Fibroblast of lung (primary cell): ENCODE data around the gene RTN4RL2. TPM values are rescaled to one million over a fixed set of nuclear protein-coding genes. Genes with fewer than 3 reads are reported as not detected.

Source experiments
- DNase-seq, 2 donors: peaks; one replicate each; pipeline versions ENCODE4 v3.0.0 to v3.0.0-alpha.2; 2010; ENCODE audit warnings: low read depth in 2 of 2
- H2AFZ ChIP-seq: 2 replicates; pipeline ENCODE4 v1.5.1; 2012; ENCODE audit warnings: low read length, control low read depth, inconsistent platforms
- H3K27ac ChIP-seq: 2 replicates; pipeline ENCODE4 v1.5.1; 2011; ENCODE audit warnings: low read length, control low read depth; ENCODE audit not compliant: insufficient read depth
- H3K27me3 ChIP-seq: 2 replicates; pipeline ENCODE4 v1.5.1; 2011; ENCODE audit warnings: mild to moderate bottlenecking, low read length; ENCODE audit not compliant: control insufficient read depth, insufficient read depth
- H3K36me3 ChIP-seq: 2 replicates; pipeline ENCODE4 v1.5.1; 2011; ENCODE audit warnings: low read length; ENCODE audit not compliant: control insufficient read depth, insufficient read depth
- H3K4me1 ChIP-seq: 2 replicates; pipeline ENCODE4 v1.5.1; 2011; ENCODE audit warnings: low read length; ENCODE audit not compliant: control insufficient read depth, insufficient read depth; ENCODE audit errors: extremely low read depth
- H3K4me2 ChIP-seq: 2 replicates; pipeline ENCODE4 v1.5.1; 2011; ENCODE audit warnings: low read length, control low read depth; ENCODE audit not compliant: insufficient read depth; ENCODE audit errors: extremely low read depth
- H3K4me3 ChIP-seq, 4 experiments: fragments of 200-600 bp in 1 of 4; sonication (generic) in 1 of 4; replicated peaks in 1 of 4; 2 replicates each; pipeline ENCODE4 v1.5.1; 2011 to 2016; ENCODE audit warnings: low read length in 4 of 4, low read depth in 3 of 4, mild to moderate bottlenecking in 3 of 4, control low read depth in 2 of 4, inconsistent platforms in 1 of 4, mixed read lengths in 1 of 4; ENCODE audit not compliant: insufficient read depth in 1 of 4; ENCODE audit errors: control extremely low read depth in 1 of 4
- H3K79me2 ChIP-seq: 2 replicates; pipeline ENCODE4 v1.5.1; 2012; ENCODE audit warnings: mild to moderate bottlenecking, low read length, inconsistent platforms; ENCODE audit not compliant: control insufficient read depth, insufficient read depth
- H3K9ac ChIP-seq: 2 replicates; pipeline ENCODE4 v1.5.1; 2011; ENCODE audit warnings: mild to moderate bottlenecking, low read length, control low read depth; ENCODE audit not compliant: insufficient read depth
- H3K9me3 ChIP-seq: 2 replicates; pipeline ENCODE4 v1.5.1; 2012; ENCODE audit warnings: low read depth, low read length; ENCODE audit not compliant: control insufficient read depth, insufficient read depth
- H4K20me1 ChIP-seq: 2 replicates; pipeline ENCODE4 v1.5.1; 2011; ENCODE audit warnings: low read length; ENCODE audit not compliant: control insufficient read depth, insufficient read depth; ENCODE audit errors: extremely low read depth
- CTCF ChIP-seq, 2 donors: IDR thresholded peaks in 1 of 2; conservative IDR thresholded peaks in 1 of 2; 1 replicate in 1 of 2; 2 replicates in 1 of 2; pipeline ENCODE4 v1.5.1; 2011 to 2012; ENCODE audit warnings: low read length in 2 of 2, control low read depth in 1 of 2, inconsistent platforms in 1 of 2, low read depth in 1 of 2, mild to moderate bottlenecking in 1 of 2
- EZH2 ChIP-seq: IDR thresholded peaks from 2 replicates; pipeline ENCODE4 v1.5.1; 2012; ENCODE audit warnings: low read length, control low read depth, mild to moderate bottlenecking; ENCODE audit errors: missing control alignments
- polyA plus RNA-seq, 2 donors: library from polyadenylated mRNA; depleted of rRNA in 1 of 2; stranded (reverse) in 1 of 2; unstranded in 1 of 2; fragments of >200 nt; gene quantifications; 2 replicates each; pipeline ENCODE4 v1.2.1, GENCODE V29; 2011 to 2012; ENCODE audit warnings: missing spikeins in 1 of 2
- total RNA-seq: library from RNA; depleted of rRNA; stranded (reverse); fragments of >200 nt; gene quantifications from 2 replicates; pipeline ENCODE4 v1.2.1, GENCODE V29; 2014

Gene RTN4RL2
- total and polyA plus RNA-seq, 2 donors (not counting 1 experiment from before 2014, with no cell fraction given): 0.17 to 0.27 TPM

- Histone ChIP-seq H3K36me3 (peaks cover 3% of the 10 kb centered on the region), H3K4me1 (peaks cover 3% of the 10 kb centered on the region), H3K27me3 (no peaks in the 10 kb centered on the region), H3K79me2 (no peaks in the 10 kb centered on the region), H2AFZ (no peak overlapping the region), H3K4me3 (peak overlapping the region in 2 of 4 experiments; percentile 80 to 91), H3K27ac (no peak overlapping the region), H3K9me3 (no peaks in the 10 kb centered on the region), H3K4me2 (peak overlapping the region; percentile 4), H4K20me1 (no peaks in the 10 kb centered on the region), H3K9ac (no peak overlapping the region)
- DNase-seq: no peak
- no peak for TF ChIP-seq CTCF (conservative IDR thresholded peaks at IDR 0.05 in 1 of 2, IDR thresholded peaks at IDR 0.05 in 1 of 2; ENCODE audit: low read depth in 1 of 2, low read length in 2 of 2)
These were observed 53.1 kb downstream of the RTN4RL2 start for GRCh38 chr11:57513452-57513795.

DNA sequence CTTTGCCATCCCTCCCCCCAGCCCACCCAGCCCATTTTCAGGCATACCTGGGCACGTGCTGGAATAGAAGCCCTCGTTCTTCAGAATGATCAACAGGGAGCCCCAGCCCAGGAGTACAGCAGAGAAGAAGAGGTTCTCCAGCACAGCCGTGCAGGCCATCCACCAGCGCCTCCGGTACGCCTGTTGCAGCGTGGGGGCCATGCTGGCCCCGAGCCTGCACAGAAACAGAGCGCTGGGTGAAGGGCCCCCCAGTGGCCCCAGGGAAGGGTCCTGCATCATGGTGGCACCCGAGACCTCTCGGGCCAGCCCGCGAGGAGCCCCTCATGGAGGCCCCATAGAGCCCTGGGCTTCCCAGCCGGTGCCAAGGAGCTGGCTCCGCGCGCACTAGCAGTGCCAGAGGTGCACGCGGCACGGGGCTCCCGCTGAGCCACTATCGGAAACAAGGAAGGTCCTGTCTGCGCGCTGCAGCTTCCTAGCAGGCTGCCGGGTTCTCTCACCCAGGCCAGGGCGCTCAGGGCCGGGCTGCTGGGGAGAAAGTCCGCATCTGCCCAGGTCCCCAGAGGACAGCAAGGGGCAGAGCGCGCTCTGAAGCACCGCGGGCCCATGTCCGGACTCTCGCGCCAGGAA lies 53.7 kb downstream of the RTN4RL2 start:
- peaks cover 3% of the 10 kb centered on the region for H3K4me1 ChIP-seq
- TF ChIP-seq EZH2 (no peak), CTCF (conservative IDR thresholded peaks at IDR 0.05 in 1 of 2, IDR thresholded peaks at IDR 0.05 in 1 of 2; ENCODE audit: low read depth in 1 of 2, low read length in 2 of 2) (no peak)
- peaks cover 3% of the 10 kb centered on the region for H3K36me3 ChIP-seq
- no peaks in the 10 kb centered on the region for H3K27me3 ChIP-seq
- no peaks in the 10 kb centered on the region for H4K20me1 ChIP-seq
- no peak overlapping the region for H3K27ac ChIP-seq
- peak overlapping the region; percentile 70 for H2AFZ ChIP-seq
- peak overlapping the region; percentile 91 for H3K4me2 ChIP-seq
- DNase-seq: peak; percentile 28 to 43
- no peaks in the 10 kb centered on the region for H3K9me3 ChIP-seq
- H3K9ac ChIP-seq: no peak overlapping the region
- H3K4me3 ChIP-seq: peak overlapping the region; percentile 80 to 92 (median 88)
- H3K79me2 ChIP-seq: no peaks in the 10 kb centered on the region

DNA sequence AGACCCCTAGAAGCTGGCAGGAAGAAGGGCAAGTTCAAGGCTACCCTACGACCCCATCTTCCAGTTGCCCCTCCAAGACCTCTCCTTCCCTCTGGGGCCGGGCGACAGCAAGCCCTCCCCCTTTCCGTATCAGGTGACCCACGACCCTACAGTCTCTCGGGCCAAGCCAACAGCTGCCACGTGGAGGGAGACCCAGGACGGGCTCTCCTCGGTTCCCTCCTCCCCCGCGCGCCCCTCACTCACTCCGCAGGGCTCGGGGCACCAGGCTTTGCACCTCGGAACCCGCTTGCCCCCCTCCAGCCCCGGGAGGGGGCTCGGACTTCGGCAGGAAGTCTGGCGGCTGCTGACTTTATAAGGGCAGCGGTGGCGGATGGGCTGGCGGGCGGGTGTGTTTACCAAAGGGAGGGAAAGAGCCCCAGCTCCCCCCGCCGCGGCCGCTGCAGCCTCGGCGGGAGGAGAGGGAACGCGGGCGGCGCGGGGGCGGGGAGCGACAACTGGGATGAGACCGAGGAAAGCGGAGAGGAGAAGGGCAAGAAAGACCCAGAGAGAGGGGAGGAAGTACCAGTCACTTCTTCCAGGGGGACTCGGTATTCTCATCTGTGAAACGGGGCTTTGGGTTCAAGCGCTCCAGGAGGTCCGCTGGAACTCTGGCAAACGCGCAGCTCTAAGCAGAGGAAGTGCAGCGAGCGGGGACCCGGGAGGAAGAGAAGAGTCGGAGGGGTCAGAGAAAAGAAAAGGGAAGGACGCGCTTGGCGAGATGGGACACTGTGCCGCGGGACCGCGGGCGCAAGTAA lies 54.4 kb downstream of the RTN4RL2 start:
- no peaks in the 10 kb centered on the region for H3K27me3 ChIP-seq
- H3K9me3 ChIP-seq: no peaks in the 10 kb centered on the region
- no peaks in the 10 kb centered on the region for H4K20me1 ChIP-seq
- no peaks in the 10 kb centered on the region for H3K79me2 ChIP-seq
- H3K27ac ChIP-seq: peak overlapping the region; percentile 50
- H3K9ac ChIP-seq: peak overlapping the region; percentile 69
- DNase-seq: peak; percentile 29 to 39
- H2AFZ ChIP-seq: peak overlapping the region; percentile 87
- peaks cover 3% of the 10 kb centered on the region for H3K36me3 ChIP-seq
- peaks cover 3% of the 10 kb centered on the region for H3K4me1 ChIP-seq
- peak overlapping the region; percentile 80 to 92 (median 88) for H3K4me3 ChIP-seq
- TF ChIP-seq CTCF (conservative IDR thresholded peaks at IDR 0.05 in 1 of 2, IDR thresholded peaks at IDR 0.05 in 1 of 2; ENCODE audit: low read depth in 1 of 2, low read length in 2 of 2) (no peak), EZH2 (no peak)
- peak overlapping the region; percentile 91 for H3K4me2 ChIP-seq
